Peyer's patch (tissue), 4 donors: Measurements from ENCODE around the gene INTS12.

Source experiments
- CTCF ChIP-seq, 6 experiments: fragments of 450-650 bp in 4 of 6; fragments of 200-600 bp in 2 of 6; sonication (generic) in 1 of 6; IDR thresholded peaks; one replicate each; pipeline ENCODE4 v1.5.1; 2017 to 2019; ENCODE audit warnings: antibody characterized with exemption in 6 of 6, mild to moderate bottlenecking in 3 of 6, moderate library complexity in 1 of 6
- POLR2A ChIP-seq, 2 donors: fragments of 450-650 bp; IDR thresholded peaks; one replicate each; pipeline ENCODE4 v1.5.1; 2017; ENCODE audit warnings: antibody characterized with exemption in 2 of 2, mild to moderate bottlenecking in 2 of 2, moderate library complexity in 2 of 2

DNA sequence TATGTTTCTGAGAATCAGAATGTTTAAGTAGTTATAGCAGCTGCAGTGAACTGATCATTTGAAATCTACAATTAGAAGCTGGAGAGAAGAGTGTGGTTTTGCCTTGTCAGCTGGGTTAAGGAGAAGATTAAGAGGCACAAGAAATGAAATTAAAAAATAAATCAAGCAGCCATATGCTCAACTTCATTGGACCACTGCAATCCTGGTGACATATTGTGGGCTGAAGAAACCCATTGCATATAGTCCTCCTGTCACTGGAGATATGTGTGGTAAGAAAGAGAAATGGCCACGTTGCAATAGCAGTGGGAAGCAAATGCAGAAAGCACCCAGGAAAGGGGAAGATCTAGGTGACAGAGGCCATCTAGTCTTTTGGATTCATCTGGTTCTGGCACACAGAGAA, 63.0 kb downstream of the INTS12 start:
- TF ChIP-seq POLR2A (IDR thresholded peaks at IDR 0.05) (no peak), CTCF (IDR thresholded peaks at IDR 0.05) (no peak)
